GM23338 (cell line): ENCODE results near the gene ASPHD2.

Experiments
- POLR2AphosphoS5 ChIP-seq: IDR thresholded peaks from 2 replicates; pipeline ENCODE4 v1.6.1; 2016; ENCODE audit warnings: antibody characterized with exemption, low read depth
- TF ChIP-seq, protein P1 (sequence below), 2 experiments: fragments of 200-600 bp in 1 of 2; sonication (generic) in 1 of 2; conservative IDR thresholded peaks; 2 replicates each; pipeline versions ENCODE4 v1.5.1 to v1.6.1; 2016 to 2017; ENCODE audit warnings: antibody characterized with exemption in 2 of 2, low read depth in 2 of 2, mild to moderate bottlenecking in 2 of 2, moderate library complexity in 1 of 2

DNA sequence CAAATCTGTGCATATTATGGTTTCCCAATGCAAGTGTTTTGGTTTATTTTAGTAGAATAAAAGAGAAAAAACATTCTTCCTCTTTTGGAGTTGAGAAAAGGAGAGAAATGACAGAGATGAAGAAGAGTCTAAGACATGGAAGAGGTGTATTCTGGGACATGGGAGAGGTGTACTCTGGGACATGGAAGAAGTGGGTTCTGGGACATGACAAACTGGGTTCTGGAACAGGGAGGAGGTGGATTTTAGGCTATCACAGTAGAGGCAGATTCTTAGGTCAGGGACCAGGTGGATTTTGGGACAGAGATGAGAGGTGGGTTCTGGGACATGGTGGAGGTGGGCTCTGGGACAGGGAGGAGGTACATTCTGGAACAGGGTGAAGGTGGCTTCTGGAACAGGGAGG is 2.1 kb upstream of the ASPHD2 start:
- TF ChIP-seq, protein P1, sequence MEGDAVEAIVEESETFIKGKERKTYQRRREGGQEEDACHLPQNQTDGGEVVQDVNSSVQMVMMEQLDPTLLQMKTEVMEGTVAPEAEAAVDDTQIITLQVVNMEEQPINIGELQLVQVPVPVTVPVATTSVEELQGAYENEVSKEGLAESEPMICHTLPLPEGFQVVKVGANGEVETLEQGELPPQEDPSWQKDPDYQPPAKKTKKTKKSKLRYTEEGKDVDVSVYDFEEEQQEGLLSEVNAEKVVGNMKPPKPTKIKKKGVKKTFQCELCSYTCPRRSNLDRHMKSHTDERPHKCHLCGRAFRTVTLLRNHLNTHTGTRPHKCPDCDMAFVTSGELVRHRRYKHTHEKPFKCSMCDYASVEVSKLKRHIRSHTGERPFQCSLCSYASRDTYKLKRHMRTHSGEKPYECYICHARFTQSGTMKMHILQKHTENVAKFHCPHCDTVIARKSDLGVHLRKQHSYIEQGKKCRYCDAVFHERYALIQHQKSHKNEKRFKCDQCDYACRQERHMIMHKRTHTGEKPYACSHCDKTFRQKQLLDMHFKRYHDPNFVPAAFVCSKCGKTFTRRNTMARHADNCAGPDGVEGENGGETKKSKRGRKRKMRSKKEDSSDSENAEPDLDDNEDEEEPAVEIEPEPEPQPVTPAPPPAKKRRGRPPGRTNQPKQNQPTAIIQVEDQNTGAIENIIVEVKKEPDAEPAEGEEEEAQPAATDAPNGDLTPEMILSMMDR (conservative IDR thresholded peaks at IDR 0.05; ENCODE audit: low read depth in 2 of 2), result no peak
- TF ChIP-seq POLR2AphosphoS5, result no peak
